ENCODE results near the gene SDK1.

DNA sequence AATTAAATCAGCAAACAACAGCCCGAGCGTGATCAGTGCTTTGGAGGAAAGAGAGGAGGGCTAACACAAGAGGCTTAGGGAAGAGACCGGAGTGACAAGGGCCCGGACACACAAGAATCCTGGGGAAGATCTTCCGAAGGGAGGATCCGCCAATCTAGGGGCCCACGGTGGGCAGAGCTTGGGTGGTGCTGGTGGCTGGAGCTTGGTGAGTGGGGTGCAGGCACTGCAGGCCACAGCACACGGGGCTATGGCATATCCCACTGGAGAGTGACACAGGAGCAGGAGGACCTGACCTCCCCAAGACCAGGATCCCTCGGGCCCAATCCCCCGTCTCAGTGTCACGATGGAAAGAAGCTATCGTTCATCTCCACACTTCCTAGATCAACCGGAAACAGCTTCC is 909.8 kb downstream of the SDK1 start:
- TF ChIP-seq CTCF (IDR thresholded peaks at IDR 0.05) (no peak), POLR2A (IDR thresholded peaks at IDR 0.05) (no peak), POLR2AphosphoS5 (IDR thresholded peaks at IDR 0.05) (no peak), EP300 (IDR thresholded peaks at IDR 0.05) (no peak)
